Measurements from ENCODE around the gene RERG. TPM values are rescaled to one million over a fixed set of nuclear protein-coding genes. Genes with fewer than 3 reads are reported as not detected.

Gene RERG
- total and polyA plus RNA-seq, 2 donors from 2014 or later, result 29.3 to 44.7 TPM

- intact Hi-C loops (cut with DNase I), result no loop called here
- H3K4me3 ChIP-seq (ENCODE audit: low read length in 3 of 3), result no peak overlapping the region
- TF ChIP-seq CTCF (IDR thresholded peaks at IDR 0.05; ENCODE audit: borderline replicate concordance, extremely low read depth, insufficient read depth), result peak; percentile 19
- no peaks in the 10 kb centered on the region for H3K36me3 ChIP-seq (ENCODE audit: control insufficient read depth in 2 of 3, insufficient read depth in 3 of 3, low read length in 3 of 3)
- DNase-seq (no peak), FAIRE-seq (no peak)
- no peaks in the 10 kb centered on the region for H3K27me3 ChIP-seq (ENCODE audit: control insufficient read depth, insufficient read depth, low read length)
- peaks cover under 1 to 9% (median 6%) of the 10 kb centered on the region in 3 donors for H3K4me1 ChIP-seq (ENCODE audit: control insufficient read depth in 2 of 3, insufficient read depth in 2 of 3, low read depth in 1 of 3, low read length in 3 of 3)
- peak overlapping the region in 1 of 2 donors; percentile 84 for H3K27ac ChIP-seq (ENCODE audit: low read depth in 2 of 2, low read length in 2 of 2)
- no peak overlapping the region for H3K9ac ChIP-seq (ENCODE audit: low read length in 3 of 3)
- no peaks in the 10 kb centered on the region for H3K9me3 ChIP-seq (ENCODE audit: control insufficient read depth in 2 of 3, insufficient read depth in 1 of 3, low read length in 3 of 3)
Observed at GRCh38 chr12:15208140-15208539, 13.1 kb downstream of the RERG start.

- Histone ChIP-seq H3K27ac (ENCODE audit: low read depth in 2 of 2, low read length in 2 of 2) (peak overlapping the region in 1 of 2 donors; percentile 84), H3K4me1 (ENCODE audit: control insufficient read depth in 2 of 3, insufficient read depth in 2 of 3, low read depth in 1 of 3, low read length in 3 of 3) (peaks cover 0 to 6% (median 4%) of the 10 kb centered on the region in 3 donors), H3K9me3 (ENCODE audit: control insufficient read depth in 2 of 3, insufficient read depth in 1 of 3, low read length in 3 of 3) (peaks cover 0 to 8% (median 0%) of the 10 kb centered on the region in 3 donors), H3K36me3 (ENCODE audit: control insufficient read depth in 2 of 3, insufficient read depth in 3 of 3, low read length in 3 of 3) (no peaks in the 10 kb centered on the region), H3K27me3 (ENCODE audit: control insufficient read depth, insufficient read depth, low read length) (no peaks in the 10 kb centered on the region), H3K4me3 (ENCODE audit: low read length in 3 of 3) (no peak overlapping the region), H3K9ac (ENCODE audit: low read length in 3 of 3) (no peak overlapping the region)
- no peak for TF ChIP-seq CTCF (IDR thresholded peaks at IDR 0.05; ENCODE audit: borderline replicate concordance, extremely low read depth, insufficient read depth)
- FAIRE-seq, result no peak
- no peak for DNase-seq
- intact Hi-C loops (cut with DNase I), result no loop called here
Observed at GRCh38 chr12:15206831-15207389, 14.3 kb downstream of the RERG start.

- Histone ChIP-seq H3K9me3 (ENCODE audit: control insufficient read depth in 2 of 3, insufficient read depth in 1 of 3, low read length in 3 of 3) (peaks cover 0 to 8% (median 0%) of the 10 kb centered on the region in 3 donors), H3K4me1 (ENCODE audit: control insufficient read depth in 2 of 3, insufficient read depth in 2 of 3, low read depth in 1 of 3, low read length in 3 of 3) (peaks cover 0 to 5% (median 4%) of the 10 kb centered on the region in 3 donors), H3K36me3 (ENCODE audit: control insufficient read depth in 2 of 3, insufficient read depth in 3 of 3, low read length in 3 of 3) (no peaks in the 10 kb centered on the region), H3K27ac (ENCODE audit: low read depth in 2 of 2, low read length in 2 of 2) (peak overlapping the region; percentile 59 to 84), H3K27me3 (ENCODE audit: control insufficient read depth, insufficient read depth, low read length) (no peaks in the 10 kb centered on the region), H3K4me3 (ENCODE audit: low read length in 3 of 3) (no peak overlapping the region), H3K9ac (ENCODE audit: low read length in 3 of 3) (no peak overlapping the region)
- intact Hi-C loops (cut with DNase I), result no loop called here
- DNase-seq (no peak), FAIRE-seq (no peak)
- TF ChIP-seq CTCF (IDR thresholded peaks at IDR 0.05; ENCODE audit: borderline replicate concordance, extremely low read depth, insufficient read depth), result no peak
Observed at GRCh38 chr12:15206338-15206737, 14.9 kb downstream of the RERG start.
